Tibial nerve (tissue), 4 donors: ENCODE results near the gene RNF141.

Experiments used
- CTCF ChIP-seq, 5 experiments: fragments of 200-600 bp in 3 of 5; fragments of 450-650 bp in 2 of 5; sonication (generic) in 3 of 5; IDR thresholded peaks; one replicate each; pipeline ENCODE4 v1.5.1; 2016 to 2019; ENCODE audit warnings: antibody characterized with exemption in 5 of 5, mild to moderate bottlenecking in 3 of 5, moderate library complexity in 2 of 5
- EP300 ChIP-seq, 2 donors: sonication (generic); formaldehyde crosslinking; IDR thresholded peaks; one replicate each; pipeline ENCODE4 v1.6.1; 2017; ENCODE audit warnings: antibody characterized with exemption in 2 of 2, mild to moderate bottlenecking in 1 of 2
- POLR2A ChIP-seq, 2 donors: fragments of 450-650 bp; IDR thresholded peaks; one replicate each; pipeline ENCODE4 v1.6.1; 2017; ENCODE audit warnings: antibody characterized with exemption in 2 of 2, mild to moderate bottlenecking in 2 of 2, moderate library complexity in 2 of 2

GRCh38 chr11:10580623-10581022, 39.6 kb upstream of the RNF141 start:
- TF ChIP-seq CTCF (IDR thresholded peaks at IDR 0.05) (no peak), POLR2A (IDR thresholded peaks at IDR 0.05) (no peak), EP300 (IDR thresholded peaks at IDR 0.05) (no peak)
